ENCODE data around the gene B3GALT6. TPM values are rescaled to one million over a fixed set of nuclear protein-coding genes. Genes with fewer than 3 reads are reported as not detected.

Gene B3GALT6
- total RNA-seq, 5 donors from 2014 or later (not counting 1 experiment from before 2014, with no cell fraction given): 10.0 to 30.4 (median 25.1) TPM

DNA sequence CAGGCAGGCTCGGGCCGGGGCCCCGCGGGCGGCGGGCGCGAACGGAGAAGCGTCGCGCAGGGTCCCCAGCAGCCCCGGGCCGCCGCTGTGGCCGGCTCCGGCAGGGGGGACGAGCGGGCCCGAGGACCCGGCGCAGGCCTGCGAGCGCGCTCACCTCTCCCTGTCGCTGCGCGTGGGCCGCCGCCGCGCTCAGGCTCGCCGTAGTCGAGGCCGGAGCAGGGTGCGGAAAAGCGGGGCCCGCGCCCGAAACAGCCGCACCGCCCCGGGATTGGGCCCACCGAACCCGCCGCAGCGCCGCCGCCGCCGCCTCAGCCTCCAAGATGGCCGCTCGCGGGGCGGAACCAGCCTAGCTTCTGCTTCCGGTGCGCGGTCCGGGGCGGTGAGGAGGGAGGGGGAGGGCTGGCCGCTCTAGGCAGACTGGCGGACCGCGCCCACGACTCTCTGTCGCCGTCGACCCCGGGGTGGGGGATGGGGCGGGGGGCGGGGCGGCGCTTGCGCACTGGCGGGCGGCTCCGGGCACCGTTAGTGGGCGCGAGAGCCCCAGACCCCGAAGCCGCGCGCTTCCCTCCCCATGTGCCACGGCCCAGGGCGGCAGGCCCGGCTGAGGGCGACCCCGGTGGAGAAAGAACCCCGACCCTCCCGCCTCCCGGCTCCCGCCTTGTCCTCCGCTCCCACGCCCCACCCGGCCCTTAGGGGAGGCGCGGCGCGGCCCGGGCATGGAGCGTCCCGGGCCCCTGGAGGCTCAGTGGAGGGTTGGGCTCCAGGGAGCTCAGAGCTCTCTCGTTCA lies 41.7 kb downstream of the B3GALT6 start, which contains the start of gene UBE2J2:
Gene UBE2J2, minus strand, starts transcription at position 343 of the 787 bp plus-strand sequence. CDS start 5,862 bp downstream, outside the sequence.
- ChIA-PET CTCF (interaction anchor here in 1 of 2 donors (1.0 kb wide), 1 partner anchor 23 kb away, joined by 5 read pairs; no protein-coding TSS in a partner anchor), POLR2A (interaction anchor here in 1 of 2 donors (0.5 to 0.6 kb wide), 3 partner anchors 87 to 260 kb away, joined by 3 read pairs; partner anchors contain the start of genes CCNL2 and ISG15)
- H3K27me3 Mint-ChIP-seq: no peaks in the 10 kb centered on the region
- peaks cover 7 to 44% of the 10 kb centered on the region in 2 experiments for H3K4me1 ChIP-seq (ENCODE audit: control insufficient read depth in 1 of 2, extremely low read depth in 1 of 2, insufficient read depth in 2 of 2, low read length in 2 of 2)
- DNase-seq (peak; percentile 80 to 95 (median 89)), ATAC-seq (replicated peaks in 1 of 4) (peak; percentile 96 to 97 (median 97))
- no peaks in the 10 kb centered on the region for H3K27me3 ChIP-seq (replicated peaks in 1 of 2; ENCODE audit: control insufficient read depth in 2 of 2, extremely low read depth in 1 of 2, insufficient read depth in 2 of 2, low read length in 1 of 2)
- H3K36me3 ChIP-seq (ENCODE audit: control insufficient read depth in 2 of 2, extremely low read depth in 1 of 2, insufficient read depth in 1 of 2, low read length in 1 of 2): peaks cover 2 to 6% of the 10 kb centered on the region in 2 donors
- H3K4me3 ChIP-seq (ENCODE audit: control insufficient read depth in 1 of 2, extremely low read depth in 1 of 2, low read length in 1 of 2): peak within 1 kb of the TSS; percentile 86 to 89
- peak within 1 kb of the TSS; percentile 23 for H3K27ac ChIP-seq (ENCODE audit: low read length)
- under 1% methylated on average over 93 of the region's 105 CpGs for WGBS (ENCODE audit: insufficient coverage)
- H3K4me3 Mint-ChIP-seq: peak within 1 kb of the TSS; percentile 83 to 85 (median 84)
- peaks cover 11% of the 10 kb centered on the region for H3K36me3 Mint-ChIP-seq
- H3K9me3 Mint-ChIP-seq: no peaks in the 10 kb centered on the region
- no peaks in the 10 kb centered on the region for H3K9me3 ChIP-seq
- H3K4me1 Mint-ChIP-seq: peaks cover 32 to 45% (median 41%) of the 10 kb centered on the region in 3 donors
- peak within 1 kb of the TSS; percentile 76 to 79 for H3K27ac Mint-ChIP-seq

DNA sequence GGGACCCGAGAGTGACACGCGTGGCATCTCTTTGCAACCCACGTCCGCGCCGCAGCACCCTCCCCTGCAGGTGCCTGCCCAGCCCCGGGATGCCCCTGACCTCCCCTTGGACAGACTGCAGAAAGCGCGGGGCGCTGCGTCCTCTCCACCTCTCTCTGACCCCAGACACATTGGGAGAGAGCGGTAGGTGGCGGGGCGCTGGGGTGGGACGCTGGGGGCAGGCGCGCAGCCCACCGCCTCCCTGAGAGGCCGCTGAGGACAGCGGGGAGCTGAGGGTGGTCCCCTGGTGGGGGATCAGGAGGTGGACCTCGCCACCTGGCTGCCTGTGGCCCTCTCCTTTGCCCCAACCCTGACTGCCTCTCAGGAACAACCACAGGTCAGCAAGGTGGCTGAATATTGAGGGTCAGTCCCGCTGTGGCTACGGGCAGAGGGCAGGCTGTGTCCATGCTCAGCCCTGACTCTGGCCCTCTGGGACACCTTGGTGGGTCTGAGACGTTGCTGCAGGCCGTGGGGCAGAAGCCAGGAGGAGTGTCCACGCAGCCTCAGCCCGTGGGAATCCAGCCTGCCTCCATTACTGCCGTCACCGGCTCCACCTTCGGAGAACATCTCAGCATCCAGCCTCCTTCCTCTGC lies 42.4 kb downstream of the B3GALT6 start:
- peak overlapping the region in 1 of 2 donors; percentile 22 for H3K27ac Mint-ChIP-seq
- Histone ChIP-seq H3K9me3 (no peaks in the 10 kb centered on the region), H3K27me3 (replicated peaks in 1 of 2; ENCODE audit: control insufficient read depth in 2 of 2, extremely low read depth in 1 of 2, insufficient read depth in 2 of 2, low read length in 1 of 2) (no peaks in the 10 kb centered on the region), H3K27ac (ENCODE audit: low read length) (peak overlapping the region; percentile 23), H3K4me1 (ENCODE audit: control insufficient read depth in 1 of 2, extremely low read depth in 1 of 2, insufficient read depth in 2 of 2, low read length in 2 of 2) (peaks cover 7 to 42% of the 10 kb centered on the region in 2 experiments), H3K4me3 (ENCODE audit: control insufficient read depth in 1 of 2, extremely low read depth in 1 of 2, low read length in 1 of 2) (peak overlapping the region; percentile 59 to 69), H3K36me3 (ENCODE audit: control insufficient read depth in 2 of 2, extremely low read depth in 1 of 2, insufficient read depth in 1 of 2, low read length in 1 of 2) (peaks cover 2 to 6% of the 10 kb centered on the region in 2 donors)
- ATAC-seq (replicated peaks in 1 of 4) (no peak), DNase-seq (no peak)
- H3K36me3 Mint-ChIP-seq: peaks cover 11% of the 10 kb centered on the region
- ChIA-PET POLR2A (interaction anchor here in 1 of 2 donors (0.6 kb wide), 1 partner anchor 261 kb away, joined by 3 read pairs; the partner anchor contains the start of gene ISG15), CTCF (interaction anchor here in 1 of 2 donors (1.0 kb wide), 1 partner anchor 24 kb away, joined by 5 read pairs; no protein-coding TSS in a partner anchor)
- peak overlapping the region; percentile 57 to 85 (median 66) for H3K4me3 Mint-ChIP-seq
- WGBS (ENCODE audit: insufficient coverage): 29% methylated on average over 19 of the region's 31 CpGs
- H3K9me3 Mint-ChIP-seq: no peaks in the 10 kb centered on the region
- peaks cover 32 to 42% (median 39%) of the 10 kb centered on the region in 3 donors for H3K4me1 Mint-ChIP-seq
- H3K27me3 Mint-ChIP-seq: no peaks in the 10 kb centered on the region

DNA sequence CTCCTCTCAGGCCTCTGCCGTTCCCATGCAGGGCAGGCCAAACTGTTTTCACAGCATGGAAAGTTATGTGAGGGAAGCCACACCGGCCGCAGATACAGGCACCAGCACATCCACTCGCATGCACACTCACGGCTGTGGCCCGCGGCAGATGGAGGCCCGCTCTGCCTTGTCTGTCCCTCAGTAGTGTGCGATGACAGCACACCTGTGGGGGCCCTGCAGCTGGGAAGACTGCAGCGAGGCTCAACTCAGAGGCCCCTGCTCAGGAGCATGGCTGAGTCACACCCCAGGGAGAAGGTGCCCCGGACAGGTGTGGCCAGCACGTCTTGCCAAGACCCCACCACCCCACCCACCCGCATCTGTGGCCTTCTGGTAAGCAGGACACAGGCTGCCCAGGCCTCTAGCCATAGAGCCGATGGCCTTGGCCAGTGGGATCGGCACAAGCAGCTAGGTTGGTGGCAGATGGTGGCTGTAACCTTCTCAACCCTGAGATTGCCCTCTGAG lies 42.9 kb downstream of the B3GALT6 start:
- ChIA-PET CTCF (no interaction called here), POLR2A (interaction anchor here in 1 of 2 donors (0.6 kb wide), 1 partner anchor 224 kb away, joined by 5 read pairs; no protein-coding TSS in a partner anchor)
- no peaks in the 10 kb centered on the region for H3K9me3 ChIP-seq
- no peak for DNase-seq
- Mint-ChIP-seq H3K4me3 (peak overlapping the region; percentile 57 to 85 (median 66)), H3K36me3 (peaks cover 8% of the 10 kb centered on the region), H3K4me1 (peaks cover 29 to 37% (median 35%) of the 10 kb centered on the region in 3 donors), H3K9me3 (no peaks in the 10 kb centered on the region), H3K27me3 (no peaks in the 10 kb centered on the region), H3K27ac (peak overlapping the region in 1 of 2 donors; percentile 22)
- H3K36me3 ChIP-seq (ENCODE audit: control insufficient read depth in 2 of 2, extremely low read depth in 1 of 2, insufficient read depth in 1 of 2, low read length in 1 of 2): peaks cover under 1 to 6% of the 10 kb centered on the region in 2 donors
- 89% methylated on average over 11 of the region's 15 CpGs for WGBS (ENCODE audit: insufficient coverage)
- ATAC-seq (replicated peaks in 1 of 4): no peak
- H3K27me3 ChIP-seq (replicated peaks in 1 of 2; ENCODE audit: control insufficient read depth in 2 of 2, extremely low read depth in 1 of 2, insufficient read depth in 2 of 2, low read length in 1 of 2): no peaks in the 10 kb centered on the region
- no peak overlapping the region for H3K27ac ChIP-seq (ENCODE audit: low read length)
- peaks cover 7 to 42% of the 10 kb centered on the region in 2 experiments for H3K4me1 ChIP-seq (ENCODE audit: control insufficient read depth in 1 of 2, extremely low read depth in 1 of 2, insufficient read depth in 2 of 2, low read length in 2 of 2)
- H3K4me3 ChIP-seq (ENCODE audit: control insufficient read depth in 1 of 2, extremely low read depth in 1 of 2, low read length in 1 of 2): no peak overlapping the region

DNA sequence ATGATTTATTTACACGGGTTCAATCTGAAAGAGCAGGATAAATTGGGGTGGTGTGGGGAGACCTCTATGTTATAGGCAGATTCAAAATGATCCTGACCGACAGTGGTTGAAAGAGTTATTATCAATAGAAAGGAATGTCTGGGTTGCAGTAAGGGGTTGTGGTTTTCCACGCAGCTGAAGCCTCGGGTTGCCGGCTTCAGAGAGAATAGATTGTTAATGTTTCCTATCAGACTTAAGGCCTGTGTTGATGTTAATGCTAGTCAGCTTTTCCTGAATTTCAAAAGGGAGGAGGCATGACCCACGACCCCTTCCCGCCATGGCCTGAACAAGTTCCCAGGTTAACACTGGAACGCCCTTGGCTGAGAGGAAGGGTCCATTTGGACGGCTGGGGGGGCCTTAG lies 43.8 kb downstream of the B3GALT6 start:
- Mint-ChIP-seq H3K9me3 (no peaks in the 10 kb centered on the region), H3K4me1 (peaks cover 21 to 29% (median 26%) of the 10 kb centered on the region in 3 donors), H3K36me3 (peaks cover under 1% of the 10 kb centered on the region), H3K4me3 (peak overlapping the region; percentile 26 to 63 (median 55)), H3K27ac (no peak overlapping the region), H3K27me3 (no peaks in the 10 kb centered on the region)
- DNase-seq: no peak
- no peak for ATAC-seq (replicated peaks in 1 of 4)
- Histone ChIP-seq H3K27me3 (replicated peaks in 1 of 2; ENCODE audit: control insufficient read depth in 2 of 2, extremely low read depth in 1 of 2, insufficient read depth in 2 of 2, low read length in 1 of 2) (no peaks in the 10 kb centered on the region), H3K9me3 (no peaks in the 10 kb centered on the region), H3K4me3 (ENCODE audit: control insufficient read depth in 1 of 2, extremely low read depth in 1 of 2, low read length in 1 of 2) (no peak overlapping the region), H3K4me1 (ENCODE audit: control insufficient read depth in 1 of 2, extremely low read depth in 1 of 2, insufficient read depth in 2 of 2, low read length in 2 of 2) (peaks cover 7 to 34% of the 10 kb centered on the region in 2 experiments), H3K36me3 (ENCODE audit: control insufficient read depth in 2 of 2, extremely low read depth in 1 of 2, insufficient read depth in 1 of 2, low read length in 1 of 2) (peaks cover 0 to 6% of the 10 kb centered on the region in 2 donors), H3K27ac (ENCODE audit: low read length) (no peak overlapping the region)
- CTCF ChIA-PET: no interaction called here
- 90% methylated on average over 5 of the region's 9 CpGs for WGBS (ENCODE audit: insufficient coverage)
- POLR2A ChIA-PET: no interaction called here

DNA sequence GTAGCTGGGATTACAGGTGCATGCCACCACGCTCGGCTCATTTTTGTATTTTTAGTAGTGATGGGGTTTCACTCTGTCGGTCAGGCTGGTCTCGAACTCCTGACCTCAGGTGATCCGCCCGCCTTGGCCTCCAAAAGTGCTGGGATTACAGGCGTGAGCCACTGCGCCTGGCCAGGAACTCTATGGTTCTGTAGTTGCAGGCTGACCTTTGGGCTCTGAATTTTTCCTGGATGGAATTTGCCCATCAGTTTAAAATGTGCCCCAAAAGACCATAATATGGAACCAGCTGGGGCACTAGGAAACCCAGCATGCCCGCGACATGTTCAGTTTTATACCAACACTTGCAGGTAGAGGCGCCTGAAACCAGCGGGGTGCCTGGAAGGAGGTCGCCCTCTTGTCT lies 46.6 kb downstream of the B3GALT6 start:
- H3K27ac Mint-ChIP-seq: no peak overlapping the region
- ChIA-PET CTCF (interaction anchor here in 1 of 2 donors (0.7 kb wide), 1 partner anchor 15 kb away, joined by 3 read pairs; no protein-coding TSS in a partner anchor), POLR2A (interaction anchor here in 1 of 2 donors (0.6 kb wide), 1 partner anchor 15 kb away, joined by 4 read pairs; no protein-coding TSS in a partner anchor)
- peaks cover 0 to 6% (median 4%) of the 10 kb centered on the region in 3 donors for H3K4me1 Mint-ChIP-seq
- no peaks in the 10 kb centered on the region for H3K27me3 Mint-ChIP-seq
- H3K27me3 ChIP-seq (replicated peaks in 1 of 2; ENCODE audit: control insufficient read depth in 2 of 2, extremely low read depth in 1 of 2, insufficient read depth in 2 of 2, low read length in 1 of 2): no peaks in the 10 kb centered on the region
- H3K36me3 Mint-ChIP-seq: no peaks in the 10 kb centered on the region
- peaks cover 0 to 10% of the 10 kb centered on the region in 2 experiments for H3K4me1 ChIP-seq (ENCODE audit: control insufficient read depth in 1 of 2, extremely low read depth in 1 of 2, insufficient read depth in 2 of 2, low read length in 2 of 2)
- H3K9me3 Mint-ChIP-seq: no peaks in the 10 kb centered on the region
- no peak overlapping the region for H3K27ac ChIP-seq (ENCODE audit: low read length)
- no peaks in the 10 kb centered on the region for H3K36me3 ChIP-seq (ENCODE audit: control insufficient read depth in 2 of 2, extremely low read depth in 1 of 2, insufficient read depth in 1 of 2, low read length in 1 of 2)
- no peaks in the 10 kb centered on the region for H3K9me3 ChIP-seq
- DNase-seq (no peak), ATAC-seq (replicated peaks in 1 of 4) (no peak)
- no peak overlapping the region for H3K4me3 Mint-ChIP-seq
- WGBS (ENCODE audit: insufficient coverage): 93% methylated on average over 3 of the region's 13 CpGs
- no peak overlapping the region for H3K4me3 ChIP-seq (ENCODE audit: control insufficient read depth in 1 of 2, extremely low read depth in 1 of 2, low read length in 1 of 2)

All from T-cell (primary cell).